ENCODE data around the gene SPRY4. TPM values are rescaled to one million over a fixed set of nuclear protein-coding genes. Genes with fewer than 3 reads are reported as not detected.
"Not testable (repeated sequence)": the region's sequence is repeated elsewhere in the genome, so short reads cannot be mapped to it uniquely, and the experiment has no call there.

SPRY4 gene
- total and polyA plus RNA-seq, 2 donors = 8.6 to 11.6 TPM

GRCh38 chr5:142289708-142290576 lies 34.9 kb downstream of the SPRY4 start:
- Histone ChIP-seq H3K27ac (ENCODE audit: low read depth) (no peak overlapping the region), H3K4me1 (ENCODE audit: insufficient read depth) (no peaks in the 10 kb centered on the region), H3K4me3 (ENCODE audit: low read depth, low read length) (no peak overlapping the region), H3K36me3 (ENCODE audit: insufficient read depth) (no peaks in the 10 kb centered on the region)
- DNase-seq (ENCODE audit: extremely low spot score) = no peak
- WGBS = 74% methylated on average over 11 of the region's 11 CpGs

- Histone ChIP-seq H3K36me3 (ENCODE audit: insufficient read depth) (no peaks in the 10 kb centered on the region), H3K27ac (ENCODE audit: low read depth) (no peak overlapping the region)
- WGBS = 86% methylated on average over 5 of the region's 5 CpGs
Observed at GRCh38 chr5:142287973-142288313, 36.9 kb downstream of the SPRY4 start.

DNA sequence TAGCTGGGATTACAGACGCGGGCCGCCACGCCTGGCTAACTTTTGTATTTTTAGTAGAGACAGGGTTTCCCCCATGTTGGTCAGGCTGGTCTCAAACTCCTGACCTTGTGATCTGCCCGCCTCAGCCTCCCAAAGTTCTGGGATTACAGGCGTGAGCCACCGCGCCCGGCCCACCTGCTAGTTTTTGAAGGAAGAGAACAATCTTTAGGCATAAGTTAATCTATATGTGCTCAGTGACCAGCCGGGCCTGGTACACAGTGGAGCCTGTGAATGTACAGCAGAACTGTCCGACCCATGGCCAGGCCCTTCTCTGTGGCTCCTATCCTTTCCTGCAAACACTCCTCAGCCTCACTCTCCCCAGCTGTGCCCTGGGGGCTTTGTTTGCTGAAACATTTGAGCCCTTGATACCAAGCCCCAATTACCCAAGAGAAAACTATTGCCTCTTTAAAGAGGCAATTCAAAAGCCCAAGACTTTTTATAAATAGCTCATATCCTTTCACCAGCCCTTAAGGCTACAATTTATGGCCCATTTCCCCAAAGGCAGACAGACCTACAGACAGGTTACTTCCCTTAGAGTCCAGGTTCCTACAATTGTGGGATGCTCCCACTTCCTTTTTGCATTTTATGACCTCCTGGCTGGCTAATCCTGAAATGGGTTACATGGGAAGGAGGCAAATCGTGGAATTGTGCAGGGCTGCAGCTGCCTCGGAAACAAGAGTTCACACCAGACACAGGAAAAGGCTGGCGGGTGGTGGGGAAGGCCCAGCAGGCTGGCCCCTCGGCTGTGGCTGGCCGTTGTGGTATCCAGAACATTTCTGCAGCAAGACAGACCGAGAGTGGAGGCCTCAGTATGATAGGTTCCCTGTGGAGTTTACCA lies 37.5 kb downstream of the SPRY4 start:
- H3K4me3 ChIP-seq (ENCODE audit: low read depth, low read length) = no peak overlapping the region
- no peaks in the 10 kb centered on the region for H3K36me3 ChIP-seq (ENCODE audit: insufficient read depth)
- H3K27ac ChIP-seq (ENCODE audit: low read depth) = no peak overlapping the region
- DNase-seq (ENCODE audit: extremely low spot score) = no peak
- WGBS = 81% methylated on average over 17 of the region's 17 CpGs
- no peaks in the 10 kb centered on the region for H3K4me1 ChIP-seq (ENCODE audit: insufficient read depth)

More at GRCh38 chr5:142287973-142288313, 36.9 kb downstream of the SPRY4 start:
- DNase-seq (ENCODE audit: extremely low spot score) = no peak
- Histone ChIP-seq H3K4me1 (ENCODE audit: insufficient read depth) (no peaks in the 10 kb centered on the region), H3K4me3 (ENCODE audit: low read depth, low read length) (no peak overlapping the region)

- no peak for DNase-seq (ENCODE audit: extremely low spot score)
- no peaks in the 10 kb centered on the region for H3K36me3 ChIP-seq (ENCODE audit: insufficient read depth)
- H3K4me1 ChIP-seq (ENCODE audit: insufficient read depth) = no peaks in the 10 kb centered on the region
- H3K4me3 ChIP-seq (ENCODE audit: low read depth, low read length) = no peak overlapping the region
- 93% methylated on average over 12 of the region's 12 CpGs for WGBS
- no peak overlapping the region for H3K27ac ChIP-seq (ENCODE audit: low read depth)
Observed at GRCh38 chr5:142286111-142286510, 38.7 kb downstream of the SPRY4 start.

GRCh38 chr5:142283304-142283703 lies 41.5 kb downstream of the SPRY4 start:
- Histone ChIP-seq H3K4me3 (ENCODE audit: low read depth, low read length) (no peak overlapping the region), H3K36me3 (ENCODE audit: insufficient read depth) (no peaks in the 10 kb centered on the region), H3K4me1 (ENCODE audit: insufficient read depth) (no peaks in the 10 kb centered on the region), H3K27ac (ENCODE audit: low read depth) (no peak overlapping the region)
- 82% methylated on average over 6 of the region's 6 CpGs for WGBS
- DNase-seq (ENCODE audit: extremely low spot score) = no peak

- Histone ChIP-seq H3K4me1 (ENCODE audit: insufficient read depth) (no peaks in the 10 kb centered on the region), H3K27ac (ENCODE audit: low read depth) (no peak overlapping the region), H3K36me3 (ENCODE audit: insufficient read depth) (no peaks in the 10 kb centered on the region), H3K4me3 (ENCODE audit: low read depth, low read length) (no peak overlapping the region)
- 87% methylated on average over 6 of the region's 6 CpGs for WGBS
- no peak for DNase-seq (ENCODE audit: extremely low spot score)
Observed at GRCh38 chr5:142281966-142282365, 42.9 kb downstream of the SPRY4 start.

DNA sequence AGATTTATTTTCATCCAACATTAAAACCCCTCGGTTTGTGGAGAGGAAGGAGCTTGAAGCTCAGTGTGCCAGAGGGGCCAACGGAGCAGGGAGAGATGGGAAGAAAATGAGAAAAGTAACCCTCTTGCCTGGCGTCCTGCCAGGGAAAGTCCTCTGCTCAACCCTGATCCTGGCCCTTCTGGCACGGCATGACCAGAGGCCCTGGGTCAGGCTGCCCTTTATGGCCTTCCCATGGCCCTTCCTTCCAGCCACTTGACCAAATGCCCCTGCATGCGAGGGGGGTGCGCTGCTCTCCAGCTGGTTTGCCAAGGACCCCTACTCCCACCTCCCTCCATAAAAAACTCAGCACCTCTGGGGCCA lies 43.8 kb downstream of the SPRY4 start:
- Histone ChIP-seq H3K4me3 (ENCODE audit: low read depth, low read length) (no peak overlapping the region), H3K4me1 (ENCODE audit: insufficient read depth) (no peaks in the 10 kb centered on the region), H3K36me3 (ENCODE audit: insufficient read depth) (no peaks in the 10 kb centered on the region), H3K27ac (ENCODE audit: low read depth) (no peak overlapping the region)
- 79% methylated on average over 6 of the region's 6 CpGs for WGBS
- DNase-seq (ENCODE audit: extremely low spot score) = no peak

DNA sequence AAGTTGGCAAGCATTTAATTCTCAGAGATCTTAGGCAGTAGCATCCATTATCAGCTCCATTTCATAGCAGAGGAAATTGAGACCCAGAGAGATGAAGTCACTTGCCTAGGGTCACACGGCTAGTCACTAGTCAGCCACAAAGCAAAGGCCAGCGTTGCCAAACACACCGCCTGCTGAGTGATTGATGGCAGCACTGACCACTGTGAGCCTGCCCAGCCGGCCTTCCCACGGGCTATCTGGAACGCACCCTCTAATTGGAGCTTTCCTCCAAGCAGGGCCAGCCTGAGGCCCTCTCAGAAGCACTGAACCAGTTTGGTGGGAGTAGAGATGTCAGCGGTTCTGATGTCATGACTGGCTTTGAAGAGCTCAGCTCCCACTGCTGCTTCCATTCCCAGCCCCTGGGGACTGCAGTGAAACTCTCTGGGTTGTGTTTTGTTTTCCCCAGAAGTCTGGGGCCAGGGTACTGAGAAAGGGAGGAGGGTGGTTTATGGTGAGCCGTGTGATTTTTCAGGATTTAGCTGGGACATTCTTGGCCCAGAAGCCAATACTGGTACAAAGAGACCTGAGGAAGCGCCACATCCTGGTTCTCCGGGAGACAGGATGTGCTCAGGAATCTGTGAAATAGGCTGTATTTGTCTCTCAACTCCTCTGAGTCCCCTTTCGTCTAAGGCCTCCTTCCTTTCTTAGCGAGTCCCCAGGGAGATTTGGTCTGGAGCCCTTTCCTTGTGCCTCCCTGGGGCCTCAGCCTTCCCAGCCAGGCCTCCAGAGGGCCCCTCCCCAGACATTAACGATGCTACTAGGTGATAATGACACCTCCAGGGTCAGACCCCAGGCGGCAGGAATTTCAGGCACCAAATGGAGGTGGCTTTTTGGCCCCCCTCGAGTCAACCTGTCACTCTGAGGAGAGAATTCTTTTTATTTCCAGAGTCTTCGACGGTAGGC lies 44.5 kb downstream of the SPRY4 start:
- no peaks in the 10 kb centered on the region for H3K4me1 ChIP-seq (ENCODE audit: insufficient read depth)
- no peak overlapping the region for H3K27ac ChIP-seq (ENCODE audit: low read depth)
- H3K36me3 ChIP-seq (ENCODE audit: insufficient read depth) = no peaks in the 10 kb centered on the region
- no peak overlapping the region for H3K4me3 ChIP-seq (ENCODE audit: low read depth, low read length)
- DNase-seq (ENCODE audit: extremely low spot score) = no peak
- 64% methylated on average over 17 of the region's 17 CpGs for WGBS

GRCh38 chr5:142278627-142279026 lies 46.2 kb downstream of the SPRY4 start:
- H3K36me3 ChIP-seq (ENCODE audit: insufficient read depth) = no peaks in the 10 kb centered on the region
- H3K4me3 ChIP-seq (ENCODE audit: low read depth, low read length) = no peak overlapping the region
- DNase-seq (ENCODE audit: extremely low spot score) = no peak
- H3K27ac ChIP-seq (ENCODE audit: low read depth) = no peak overlapping the region
- WGBS = 91% methylated on average over 1 of the region's 1 CpG
- no peaks in the 10 kb centered on the region for H3K4me1 ChIP-seq (ENCODE audit: insufficient read depth)

GRCh38 chr5:142277796-142278195 lies 47.0 kb downstream of the SPRY4 start:
- no peak overlapping the region for H3K4me3 ChIP-seq (ENCODE audit: low read depth, low read length)
- WGBS = 96% methylated on average over 3 of the region's 3 CpGs
- H3K36me3 ChIP-seq (ENCODE audit: insufficient read depth) = no peaks in the 10 kb centered on the region
- no peaks in the 10 kb centered on the region for H3K4me1 ChIP-seq (ENCODE audit: insufficient read depth)
- no peak for DNase-seq (ENCODE audit: extremely low spot score)
- H3K27ac ChIP-seq (ENCODE audit: low read depth) = no peak overlapping the region

- 79% methylated on average over 6 of the region's 6 CpGs for WGBS
- no peak for DNase-seq (ENCODE audit: extremely low spot score)
- Histone ChIP-seq H3K4me1 (ENCODE audit: insufficient read depth) (no peaks in the 10 kb centered on the region), H3K36me3 (ENCODE audit: insufficient read depth) (no peaks in the 10 kb centered on the region), H3K27ac (ENCODE audit: low read depth) (no peak overlapping the region), H3K4me3 (ENCODE audit: low read depth, low read length) (no peak overlapping the region)
Observed at GRCh38 chr5:142276517-142276916, 48.3 kb downstream of the SPRY4 start.

DNA sequence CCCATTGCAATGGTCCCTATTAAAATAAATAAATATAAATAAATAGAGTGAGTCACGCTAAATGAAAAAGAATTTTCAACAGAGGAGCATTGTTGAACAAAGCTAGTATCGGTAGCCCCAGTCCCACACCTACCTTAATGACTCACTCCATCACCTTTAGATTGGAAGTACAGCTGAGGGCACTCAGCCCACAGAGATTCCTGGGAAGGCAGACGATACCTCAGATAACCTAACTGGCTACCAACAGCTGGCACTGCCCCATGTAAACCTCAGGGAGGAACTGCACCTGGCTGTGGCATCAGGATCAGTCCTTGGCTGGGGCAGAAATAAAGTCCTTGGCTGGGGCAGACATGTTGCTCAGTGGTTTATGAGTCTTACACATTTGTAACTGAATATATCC lies 49.3 kb downstream of the SPRY4 start:
- WGBS = 89% methylated on average over 3 of the region's 3 CpGs
- Histone ChIP-seq H3K4me3 (ENCODE audit: low read depth, low read length) (no peak overlapping the region), H3K27ac (ENCODE audit: low read depth) (no peak overlapping the region), H3K4me1 (ENCODE audit: insufficient read depth) (no peaks in the 10 kb centered on the region), H3K36me3 (ENCODE audit: insufficient read depth) (no peaks in the 10 kb centered on the region)
- DNase-seq (ENCODE audit: extremely low spot score) = no peak

- not testable (repeated sequence) for H3K4me3 ChIP-seq (ENCODE audit: low read depth, low read length); H3K27ac ChIP-seq (ENCODE audit: low read depth); H3K36me3 ChIP-seq (ENCODE audit: insufficient read depth); DNase-seq (ENCODE audit: extremely low spot score); H3K4me1 ChIP-seq (ENCODE audit: insufficient read depth)
- 74% methylated on average over 5 of the region's 5 CpGs for WGBS
Observed at GRCh38 chr5:142272596-142272995, 52.2 kb downstream of the SPRY4 start.
